ENCODE measurements around the gene DOCK1. TPM values are rescaled to one million over a fixed set of nuclear protein-coding genes. Genes with fewer than 3 reads are reported as not detected.

Gene DOCK1
- total RNA-seq, 4 donors from 2014 or later = 41.1 to 62.4 (median 53.2) TPM

DNA sequence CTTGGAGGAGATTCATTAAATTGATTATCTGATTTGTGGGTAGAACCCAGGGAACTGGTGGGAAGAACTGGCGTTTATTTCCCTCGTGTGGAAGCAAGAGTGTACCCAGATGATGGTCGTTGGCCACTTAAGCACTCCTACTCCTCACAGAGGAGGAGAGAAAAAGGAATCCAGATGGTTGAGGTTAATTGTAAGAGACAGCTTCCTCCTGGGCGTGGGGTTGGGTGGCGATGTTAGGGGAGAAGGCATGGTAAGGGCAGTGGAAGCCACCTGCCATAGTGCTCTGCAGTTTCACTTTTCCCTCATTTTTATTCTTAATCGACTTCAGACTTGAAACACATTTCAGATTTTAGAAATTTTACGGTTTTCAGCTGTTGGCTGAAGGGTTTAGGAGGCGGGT lies 104.1 kb downstream of the DOCK1 start:
- TF ChIP-seq, protein P1, sequence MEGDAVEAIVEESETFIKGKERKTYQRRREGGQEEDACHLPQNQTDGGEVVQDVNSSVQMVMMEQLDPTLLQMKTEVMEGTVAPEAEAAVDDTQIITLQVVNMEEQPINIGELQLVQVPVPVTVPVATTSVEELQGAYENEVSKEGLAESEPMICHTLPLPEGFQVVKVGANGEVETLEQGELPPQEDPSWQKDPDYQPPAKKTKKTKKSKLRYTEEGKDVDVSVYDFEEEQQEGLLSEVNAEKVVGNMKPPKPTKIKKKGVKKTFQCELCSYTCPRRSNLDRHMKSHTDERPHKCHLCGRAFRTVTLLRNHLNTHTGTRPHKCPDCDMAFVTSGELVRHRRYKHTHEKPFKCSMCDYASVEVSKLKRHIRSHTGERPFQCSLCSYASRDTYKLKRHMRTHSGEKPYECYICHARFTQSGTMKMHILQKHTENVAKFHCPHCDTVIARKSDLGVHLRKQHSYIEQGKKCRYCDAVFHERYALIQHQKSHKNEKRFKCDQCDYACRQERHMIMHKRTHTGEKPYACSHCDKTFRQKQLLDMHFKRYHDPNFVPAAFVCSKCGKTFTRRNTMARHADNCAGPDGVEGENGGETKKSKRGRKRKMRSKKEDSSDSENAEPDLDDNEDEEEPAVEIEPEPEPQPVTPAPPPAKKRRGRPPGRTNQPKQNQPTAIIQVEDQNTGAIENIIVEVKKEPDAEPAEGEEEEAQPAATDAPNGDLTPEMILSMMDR (IDR thresholded peaks at IDR 0.05; ENCODE audit: low read depth) = no peak

DNA sequence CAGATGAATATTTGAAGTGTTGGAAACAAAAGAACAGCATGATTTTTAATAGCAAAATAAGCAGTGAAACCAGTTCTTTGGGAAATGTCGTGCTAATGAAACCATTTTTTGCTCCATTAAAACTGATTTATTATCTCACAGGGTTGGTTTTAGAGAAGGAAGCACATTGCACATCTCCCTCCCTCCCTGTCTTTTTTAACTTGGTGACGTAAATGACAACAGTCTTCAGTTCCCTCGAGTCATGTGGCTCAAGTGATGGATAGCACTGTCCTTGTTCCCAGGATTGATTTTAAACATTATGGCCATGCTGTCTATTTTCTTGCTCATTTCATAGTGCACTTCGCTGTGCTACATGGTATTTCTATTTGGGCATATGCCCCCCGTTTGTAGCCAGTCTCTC lies 105.9 kb downstream of the DOCK1 start:
- TF ChIP-seq, protein P1 (IDR thresholded peaks at IDR 0.05; ENCODE audit: low read depth) = no peak

DNA sequence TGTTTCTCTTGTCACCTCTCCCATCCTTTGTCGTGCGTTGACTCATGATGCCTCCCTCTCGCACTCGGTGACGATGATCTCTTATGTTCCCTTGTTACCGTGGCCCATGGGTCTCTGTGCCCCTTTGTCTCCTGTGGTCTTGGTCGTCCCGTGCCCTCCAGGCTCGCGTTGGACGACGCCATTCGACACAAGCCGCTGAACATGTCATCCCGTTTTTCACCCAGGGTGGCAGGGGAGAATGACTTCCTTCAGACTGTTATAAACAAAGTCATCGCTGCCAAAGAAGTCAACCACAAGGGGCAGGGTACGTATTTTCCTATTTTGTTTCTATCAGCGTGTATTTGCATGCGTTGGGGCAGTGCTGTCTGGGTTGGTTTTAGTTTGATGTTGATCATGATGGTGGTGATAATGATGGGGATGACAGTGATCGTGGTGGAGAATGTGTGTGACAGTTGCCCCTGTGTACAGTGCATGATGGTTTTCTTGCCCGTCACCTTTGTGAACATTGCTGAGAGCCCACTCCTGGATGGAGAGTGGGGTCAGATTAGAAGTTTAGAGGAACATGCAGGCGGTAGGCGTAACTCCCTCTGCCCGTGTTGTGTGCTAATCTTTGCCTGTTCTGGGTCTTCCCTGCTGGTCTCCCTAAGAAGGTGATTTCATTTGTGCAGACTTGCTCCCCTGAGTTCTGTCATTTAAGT lies 107.0 kb downstream of the DOCK1 start:
- TF ChIP-seq, protein P1 (IDR thresholded peaks at IDR 0.05; ENCODE audit: low read depth) = no peak

DNA sequence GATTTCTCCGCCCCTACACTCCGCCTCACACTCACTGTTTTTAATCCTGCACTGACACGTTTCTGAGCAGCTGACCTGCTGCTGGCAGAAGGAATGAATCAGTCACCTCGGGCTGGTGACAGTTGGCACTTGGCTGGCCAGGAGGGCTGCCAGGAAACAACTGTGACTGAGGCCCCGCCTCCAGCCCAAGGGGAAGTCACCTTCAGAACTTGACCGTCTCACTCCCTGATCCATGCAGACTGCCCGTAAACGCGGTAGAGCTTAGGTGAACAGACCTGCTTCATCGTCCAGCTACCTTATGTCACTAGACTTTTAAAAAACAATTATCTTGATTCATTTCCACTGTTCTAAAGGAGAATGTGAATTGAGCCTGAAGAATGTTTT lies 107.5 kb downstream of the DOCK1 start:
- TF ChIP-seq, protein P1 (IDR thresholded peaks at IDR 0.05; ENCODE audit: low read depth) = no peak

DNA sequence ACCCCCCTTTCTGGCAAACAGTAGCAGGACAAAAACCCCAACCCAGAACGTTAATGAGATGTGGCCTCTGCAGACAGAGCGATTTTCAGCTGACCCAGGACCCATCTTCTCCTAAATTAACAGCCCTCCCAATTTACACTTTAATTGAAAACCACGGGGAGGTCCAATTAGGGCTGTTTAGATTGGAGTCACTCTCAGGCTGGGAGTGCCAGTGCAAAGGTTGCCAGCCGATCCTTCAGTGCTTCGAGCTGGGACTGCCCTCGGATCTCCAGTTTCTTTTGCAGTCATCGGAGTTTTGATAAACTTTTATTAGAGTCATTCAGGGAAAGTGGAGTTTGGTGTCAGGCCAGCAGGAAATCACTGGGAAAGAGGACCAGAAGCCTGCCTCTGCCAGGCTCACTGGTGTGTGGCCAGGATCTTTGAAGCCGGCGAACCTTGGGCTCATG lies 108.0 kb downstream of the DOCK1 start:
- TF ChIP-seq, protein P1 (IDR thresholded peaks at IDR 0.05; ENCODE audit: low read depth) = no peak

DNA sequence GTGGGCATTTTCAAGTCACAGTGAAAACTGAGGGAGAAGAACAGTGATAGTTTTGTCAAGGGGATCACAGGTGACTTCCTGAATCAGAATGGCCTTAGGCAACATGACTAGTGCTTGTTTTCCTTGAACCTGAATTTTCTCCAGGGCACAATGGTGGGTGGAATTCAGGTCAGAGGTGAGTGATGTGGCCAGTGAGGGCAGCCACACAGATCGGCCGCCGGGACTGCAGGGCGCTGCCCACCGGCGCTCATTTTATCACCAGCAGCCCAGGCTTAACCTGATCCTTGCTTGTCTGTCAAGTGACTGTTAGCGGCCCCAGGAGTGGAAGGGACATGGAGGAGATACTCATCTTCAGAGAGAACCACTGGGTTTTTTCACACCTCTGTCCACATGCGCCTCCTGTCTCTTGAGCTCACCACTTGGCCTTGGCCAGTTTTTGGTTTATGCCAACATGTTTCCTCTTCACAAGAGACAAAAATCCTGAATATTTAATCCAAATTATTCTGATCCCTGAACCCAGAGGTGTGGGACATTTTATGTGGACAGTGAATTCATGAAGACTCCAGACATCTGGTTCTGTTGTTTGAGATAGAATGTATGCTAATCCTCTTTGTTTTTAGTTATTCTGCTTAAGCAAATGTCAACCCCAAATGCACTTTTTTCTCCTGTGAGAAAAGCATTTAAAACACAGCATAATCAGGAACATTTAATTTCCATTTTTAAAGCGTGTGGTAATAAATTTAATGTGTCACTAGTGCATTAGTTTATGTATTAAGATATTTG lies 108.7 kb downstream of the DOCK1 start:
- TF ChIP-seq, protein P1 (IDR thresholded peaks at IDR 0.05; ENCODE audit: low read depth) = no peak

DNA sequence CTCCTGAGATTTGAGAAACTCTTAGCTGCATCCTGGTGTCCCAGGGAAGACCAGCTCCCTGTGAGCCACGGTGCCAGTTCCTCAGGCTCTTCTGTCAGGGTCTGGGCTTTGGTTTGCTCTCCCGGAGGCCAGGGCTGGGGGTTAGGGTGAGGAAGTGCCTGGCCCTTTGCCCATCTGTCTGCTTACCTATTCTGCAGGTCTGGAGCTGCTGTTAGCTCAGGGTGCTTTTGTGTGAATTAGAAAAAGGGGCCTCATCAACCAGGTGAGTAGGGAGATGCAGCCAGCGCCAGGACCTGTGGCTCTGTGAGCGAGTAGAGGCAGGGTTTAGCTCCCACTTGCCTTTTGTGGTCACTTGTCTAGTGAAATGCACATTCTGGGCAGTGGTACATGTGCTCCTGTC lies 109.4 kb downstream of the DOCK1 start:
- TF ChIP-seq, protein P1 (IDR thresholded peaks at IDR 0.05; ENCODE audit: low read depth) = no peak
